Measurements from ENCODE around the gene C3orf18. TPM values are rescaled to one million over a fixed set of nuclear protein-coding genes. Genes with fewer than 3 reads are reported as not detected.

Gene C3orf18
- total and polyA plus RNA-seq, 9 of the 15 experiments (the other 6 are each of a cell fraction or from before 2014, with no cell fraction given), result 0.01 to 2.3 (median 0.94) TPM

GRCh38 chr3:50534681-50535330 lies 32.7 kb downstream of the C3orf18 start:
- Histone ChIP-seq H3K9me1 (ENCODE audit: control insufficient read depth, insufficient read depth, low read length) (no peaks in the 10 kb centered on the region), H4K20me1 (replicated peaks; ENCODE audit: control insufficient read depth, insufficient read depth, low read length) (no peaks in the 10 kb centered on the region), H2AFZ (ENCODE audit: low read depth, low read length) (no peak overlapping the region), H3K4me3 (no peak overlapping the region), H3K9ac (ENCODE audit: insufficient read depth in 1 of 2, low read depth in 2 of 2, low read length in 2 of 2) (no peak overlapping the region), H3K27ac (ENCODE audit: extremely low read depth, low read depth, low read length) (no peak overlapping the region), H3K36me3 (ENCODE audit: control insufficient read depth, insufficient read depth, low read length) (no peaks in the 10 kb centered on the region), H3K9me3 (replicated peaks; ENCODE audit: control insufficient read depth, insufficient read depth, low read depth, low read length) (no peaks in the 10 kb centered on the region), H3K79me2 (ENCODE audit: control insufficient read depth, insufficient read depth, low read length) (no peaks in the 10 kb centered on the region), H3K4me1 (replicated peaks in 1 of 2; ENCODE audit: control insufficient read depth in 2 of 2, insufficient read depth in 2 of 2, low read length in 2 of 2) (peaks cover 23 to 50% of the 10 kb centered on the region in 2 experiments), H3K4me2 (ENCODE audit: insufficient read depth, low read length) (no peak overlapping the region), H3K27me3 (ENCODE audit: control insufficient read depth in 2 of 2, insufficient read depth in 2 of 2, low read length in 2 of 2) (no peaks in the 10 kb centered on the region)
- no TSS peak for BruUV-seq (replicated peaks)
- ATAC-seq (no peak), DNase-seq (ENCODE audit: extremely low read depth in 1 of 4, low spot score in 3 of 4) (no peak), FAIRE-seq (no peak)
- in situ Hi-C loops (cut with MboI), result no loop called here
- ChIA-PET POLR2A (no interaction called here), CTCF (ENCODE audit: low intra/inter-chr PET ratio) (no interaction called here)
- TF ChIP-seq ZNF282 (CRISPR knock-in tag; IDR thresholded peaks at IDR 0.05), result no peak
- TF ChIP-seq SRSF3 (IDR thresholded peaks at IDR 0.05; ENCODE audit: insufficient read depth, low read length), result no peak
- TF ChIP-seq PML (IDR thresholded peaks at IDR 0.05; ENCODE audit: low read length), result no peak
- no peak for TF ChIP-seq ZNF184 (CRISPR knock-in tag; IDR thresholded peaks at IDR 0.05)
- TF ChIP-seq ZFX (CRISPR knock-in tag; IDR thresholded peaks at IDR 0.05), result no peak
- no peak for TF ChIP-seq ZNF655 (CRISPR knock-in tag; IDR thresholded peaks at IDR 0.05)
- TF ChIP-seq ZFP30 (CRISPR knock-in tag; IDR thresholded peaks at IDR 0.05; ENCODE audit: borderline replicate concordance), result no peak
- TF ChIP-seq NCOA4 (IDR thresholded peaks at IDR 0.05; ENCODE audit: partially characterized antibody), result no peak
- TF ChIP-seq ZNF778 (CRISPR knock-in tag; IDR thresholded peaks at IDR 0.05), result no peak
- TF ChIP-seq TRIM24 (IDR thresholded peaks at IDR 0.05), result no peak
- TF ChIP-seq ZNF174 (CRISPR knock-in tag; IDR thresholded peaks at IDR 0.05), result no peak
- TF ChIP-seq E2F3 (CRISPR knock-in tag; IDR thresholded peaks at IDR 0.05), result no peak
- no peak for TF ChIP-seq ZBTB17 (CRISPR knock-in tag; IDR thresholded peaks at IDR 0.05)
- TF ChIP-seq BACH1 (tag; IDR thresholded peaks at IDR 0.05), result no peak
- TF ChIP-seq TBP (optimal IDR thresholded peaks at IDR 0.05; ENCODE audit: low read depth, low read length), result no peak
- no peak for TF ChIP-seq ZNF707 (CRISPR knock-in tag; conservative IDR thresholded peaks at IDR 0.05)
- no peak for TF ChIP-seq FOXK1 (CRISPR knock-in tag; IDR thresholded peaks at IDR 0.05; ENCODE audit: borderline replicate concordance)
- 70% methylated on average over 9 of the region's 9 CpGs for WGBS (ENCODE audit: insufficient coverage, low coverage, missing lambda C conversion rate)
- intact Hi-C loops (cut with micrococcal nuclease), result no loop called here
